MCF 10A (cell line): ENCODE results near the gene FAR2. TPM values are rescaled to one million over a fixed set of nuclear protein-coding genes. Genes with fewer than 3 reads are reported as not detected.

Experiments
- BruUV-seq: library from RNA; stranded (reverse); fragments of 400-500 nt; replicated peaks from 2 replicates; lab custom pipeline; 2021; lab: Mats Ljungman, UMichigan
- CTCF ChIA-PET: fragments of 300-600 bp; sonication (Branson Sonifier 250); formaldehyde crosslinking; extraction: SDS; loops from one replicate; lab custom pipeline; 2021; ENCODE audit warnings: antibody characterized with exemption, inconsistent platforms; lab: Yijun Ruan, JAX
- POLR2A ChIA-PET: fragments of 300-600, 350-650 bp; sonication (Branson Sonifier 250); formaldehyde crosslinking; extraction: SDS; loops from one replicate; lab custom pipeline; 2020; ENCODE audit warnings: antibody characterized with exemption, inconsistent platforms; lab: Yijun Ruan, JAX
- DNase-seq: peaks from one replicate; pipeline ENCODE4 v3.0.0-alpha.2; 2018; ENCODE audit not compliant: unreplicated experiment
- H3K27ac Mint-ChIP-seq: one replicate; pipeline ENCODE4 v1.8.0; 2022; ENCODE audit warnings: mild to moderate bottlenecking, low read depth, mixed read lengths; ENCODE audit not compliant: unreplicated experiment
- H3K27me3 Mint-ChIP-seq: one replicate; pipeline ENCODE4 v1.8.0; 2022; ENCODE audit warnings: mixed read lengths; ENCODE audit not compliant: insufficient read depth, unreplicated experiment
- H3K36me3 Mint-ChIP-seq: one replicate; pipeline ENCODE4 v1.8.0; 2022; ENCODE audit warnings: mild to moderate bottlenecking, moderate library complexity, mixed read lengths; ENCODE audit not compliant: insufficient read depth, unreplicated experiment
- H3K4me1 Mint-ChIP-seq: one replicate; pipeline ENCODE4 v1.8.0; 2022; ENCODE audit warnings: mixed read lengths; ENCODE audit not compliant: insufficient read depth, unreplicated experiment
- H3K4me3 Mint-ChIP-seq: one replicate; pipeline ENCODE4 v1.8.0; 2022; ENCODE audit warnings: mild to moderate bottlenecking, moderate library complexity, mixed read lengths; ENCODE audit not compliant: unreplicated experiment
- H3K9me3 Mint-ChIP-seq: one replicate; pipeline ENCODE4 v1.8.0; 2022; ENCODE audit warnings: mixed read lengths; ENCODE audit not compliant: unreplicated experiment
- intact Hi-C: fragments of 100-400 bp; cut with micrococcal nuclease; formaldehyde crosslinking; loops from 2 replicates; pipeline ENCODE4 v1.14.1; 2022
- total RNA-seq: library from RNA; stranded (reverse); gene quantifications from 2 replicates; pipeline ENCODE4 v1.2.3, GENCODE V29; 2022
- TF ChIP-seq, protein P1 (sequence below): fragments of 200-600 bp; IDR thresholded peaks from one replicate; pipeline ENCODE4 v1.8.0; 2022; ENCODE audit warnings: antibody characterized with exemption, mild to moderate bottlenecking; ENCODE audit not compliant: unreplicated experiment

FAR2 gene
- total RNA-seq, 1 experiment from 2014 or later, result 1.7 TPM

- Mint-ChIP-seq H3K36me3 (peaks cover 7% of the 10 kb centered on the region), H3K27me3 (no peaks in the 10 kb centered on the region), H3K4me1 (no peaks in the 10 kb centered on the region), H3K4me3 (no peak overlapping the region), H3K27ac (no peak overlapping the region), H3K9me3 (no peaks in the 10 kb centered on the region)
- DNase-seq, result no peak
- BruUV-seq, result no TSS peak
- ChIA-PET POLR2A (interaction anchor here (1.2 kb wide), 1 partner anchor 10 kb away, joined by 5 read pairs; no protein-coding TSS in a partner anchor), CTCF (interaction anchor here (0.5 to 0.7 kb wide), 2 partner anchors 11 to 168 kb away, joined by 3 read pairs; no protein-coding TSS in a partner anchor)
- TF ChIP-seq, protein P1, sequence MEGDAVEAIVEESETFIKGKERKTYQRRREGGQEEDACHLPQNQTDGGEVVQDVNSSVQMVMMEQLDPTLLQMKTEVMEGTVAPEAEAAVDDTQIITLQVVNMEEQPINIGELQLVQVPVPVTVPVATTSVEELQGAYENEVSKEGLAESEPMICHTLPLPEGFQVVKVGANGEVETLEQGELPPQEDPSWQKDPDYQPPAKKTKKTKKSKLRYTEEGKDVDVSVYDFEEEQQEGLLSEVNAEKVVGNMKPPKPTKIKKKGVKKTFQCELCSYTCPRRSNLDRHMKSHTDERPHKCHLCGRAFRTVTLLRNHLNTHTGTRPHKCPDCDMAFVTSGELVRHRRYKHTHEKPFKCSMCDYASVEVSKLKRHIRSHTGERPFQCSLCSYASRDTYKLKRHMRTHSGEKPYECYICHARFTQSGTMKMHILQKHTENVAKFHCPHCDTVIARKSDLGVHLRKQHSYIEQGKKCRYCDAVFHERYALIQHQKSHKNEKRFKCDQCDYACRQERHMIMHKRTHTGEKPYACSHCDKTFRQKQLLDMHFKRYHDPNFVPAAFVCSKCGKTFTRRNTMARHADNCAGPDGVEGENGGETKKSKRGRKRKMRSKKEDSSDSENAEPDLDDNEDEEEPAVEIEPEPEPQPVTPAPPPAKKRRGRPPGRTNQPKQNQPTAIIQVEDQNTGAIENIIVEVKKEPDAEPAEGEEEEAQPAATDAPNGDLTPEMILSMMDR, result no peak
- intact Hi-C loops, result no loop called here
Observed at GRCh38 chr12:29310899-29311298, 161.8 kb downstream of the FAR2 start.

DNA sequence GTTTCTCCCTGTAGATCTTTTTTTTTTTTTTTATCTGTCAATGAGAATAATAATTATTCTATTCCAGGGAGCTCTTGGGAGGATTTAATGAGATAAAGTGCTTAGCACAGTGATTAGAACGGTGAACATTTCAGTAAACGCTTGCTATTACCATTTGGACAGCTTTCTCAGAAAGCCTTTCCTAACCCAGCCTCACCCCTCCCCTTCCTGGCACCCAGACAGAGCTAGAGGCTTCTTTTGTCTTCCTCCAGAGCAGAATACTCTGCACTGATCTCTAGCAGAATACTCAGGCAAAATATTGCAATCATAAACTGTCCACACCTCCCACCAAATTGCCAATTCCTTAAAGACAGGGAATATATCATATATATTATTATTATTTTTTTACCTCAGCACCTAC is 165.3 kb downstream of the FAR2 start:
- intact Hi-C loops, result no loop called here
- BruUV-seq, result no TSS peak
- Mint-ChIP-seq H3K36me3 (peaks cover 5% of the 10 kb centered on the region), H3K4me1 (no peaks in the 10 kb centered on the region), H3K27ac (no peak overlapping the region), H3K9me3 (no peaks in the 10 kb centered on the region), H3K4me3 (no peak overlapping the region), H3K27me3 (no peaks in the 10 kb centered on the region)
- CTCF ChIA-PET, result interaction anchor here (0.6 to 1.2 kb wide), 4 partner anchors 9 to 240 kb away, joined by 3 to 5 read pairs (median 3); no protein-coding TSS in a partner anchor
- TF ChIP-seq, protein P1, result no peak
- POLR2A ChIA-PET, result interaction anchor here (0.6 kb wide), 3 partner anchors 370 to 1038 kb away, joined by 3 to 5 read pairs (median 3); no protein-coding TSS in a partner anchor
- no peak for DNase-seq

DNA sequence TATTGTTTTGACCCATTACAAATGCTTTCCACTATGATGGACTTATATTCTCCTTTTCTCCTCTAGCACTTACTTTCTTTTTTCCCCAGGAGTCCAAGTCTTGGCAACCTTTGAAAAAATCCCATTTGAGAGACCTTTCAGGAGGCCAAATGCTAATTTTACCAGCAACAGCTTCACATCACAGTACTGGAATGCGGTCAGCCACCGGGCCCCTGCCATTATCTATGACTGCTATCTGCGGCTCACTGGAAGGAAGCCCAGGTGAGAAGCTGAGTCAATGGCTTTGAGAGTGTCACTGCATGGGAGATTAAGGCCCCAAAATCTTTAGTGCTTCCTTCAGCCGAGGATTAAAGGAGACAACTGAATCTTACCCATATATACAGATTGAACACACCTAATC is 167.7 kb downstream of the FAR2 start:
- TF ChIP-seq, protein P1, result no peak
- Mint-ChIP-seq H3K4me1 (peaks cover 5% of the 10 kb centered on the region), H3K36me3 (no peaks in the 10 kb centered on the region), H3K27ac (no peak overlapping the region), H3K4me3 (no peak overlapping the region), H3K27me3 (no peaks in the 10 kb centered on the region), H3K9me3 (no peaks in the 10 kb centered on the region)
- CTCF ChIA-PET, result interaction anchor here (0.7 to 2.5 kb wide), 10 partner anchors 10 to 347 kb away, joined by 3 to 46 read pairs (median 6); no protein-coding TSS in a partner anchor
- POLR2A ChIA-PET, result interaction anchor here (0.7 to 2.1 kb wide), 3 partner anchors 14 to 229 kb away, joined by 3 to 9 read pairs (median 3); no protein-coding TSS in a partner anchor
- no TSS peak for BruUV-seq
- intact Hi-C loops, result loop anchor here (1.0 kb wide), 1 partner anchor 244 kb away; no protein-coding TSS in a partner anchor
- DNase-seq, result no peak

- BruUV-seq, result no TSS peak
- H3K4me1 Mint-ChIP-seq, result peaks cover 5% of the 10 kb centered on the region
- TF ChIP-seq, protein P1, result peak; percentile 33
- H3K9me3 Mint-ChIP-seq, result no peaks in the 10 kb centered on the region
- intact Hi-C loops, result loop anchor here (1.0 kb wide), 2 partner anchors 229 to 245 kb away; no protein-coding TSS in a partner anchor
- H3K27me3 Mint-ChIP-seq, result no peaks in the 10 kb centered on the region
- H3K36me3 Mint-ChIP-seq, result no peaks in the 10 kb centered on the region
- ChIA-PET POLR2A (interaction anchor here (0.7 to 2.1 kb wide), 3 partner anchors 13 to 244 kb away, joined by 3 to 9 read pairs (median 3); no protein-coding TSS in a partner anchor), CTCF (interaction anchor here (0.6 to 2.5 kb wide), 25 partner anchors 11 to 346 kb away, joined by 3 to 46 read pairs (median 3); no protein-coding TSS in a partner anchor)
- DNase-seq, result peak; percentile 57
- H3K27ac Mint-ChIP-seq, result no peak overlapping the region
- H3K4me3 Mint-ChIP-seq, result no peak overlapping the region
Observed at GRCh38 chr12:29317556-29318363, 168.7 kb downstream of the FAR2 start.
